AG10803 (cell line): ENCODE results near the gene SLC4A8.

ENCODE experiments used
- DNase-seq: peaks from one replicate; pipeline ENCODE4 v3.0.0; 2010; ENCODE audit warnings: low read depth
- H3K4me3 ChIP-seq: 2 replicates; pipeline ENCODE4 v1.5.1; 2011; ENCODE audit warnings: mild to moderate bottlenecking, low read length, control low read depth
- CTCF ChIP-seq: conservative IDR thresholded peaks from 2 replicates; pipeline ENCODE4 v1.5.1; 2011; ENCODE audit warnings: mild to moderate bottlenecking, low read length, control low read depth, inconsistent platforms

The SLC4A8 gene

DNA sequence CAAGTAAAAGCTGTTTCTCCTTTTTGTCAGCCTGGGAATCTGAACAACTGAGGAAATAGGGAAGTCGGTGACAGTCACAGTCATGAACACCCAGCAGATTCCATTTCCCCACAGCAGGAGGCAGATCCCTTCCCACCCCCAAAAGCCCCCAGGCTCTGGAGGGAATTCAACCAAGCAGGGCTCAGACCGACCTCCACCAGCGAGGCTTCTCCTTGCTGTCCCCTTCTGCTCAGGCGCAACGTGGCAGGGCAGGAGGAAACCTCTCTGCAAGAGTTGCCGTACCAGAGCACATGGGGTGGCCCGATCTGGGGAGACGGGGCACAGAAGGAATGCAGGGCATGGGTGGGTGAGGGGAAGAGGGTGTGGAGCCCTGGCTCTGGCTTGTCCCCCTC is 33.7 kb upstream of the SLC4A8 start:
- peak overlapping the region; percentile 68 for H3K4me3 ChIP-seq
- TF ChIP-seq CTCF: no peak
- no peak for DNase-seq

DNA sequence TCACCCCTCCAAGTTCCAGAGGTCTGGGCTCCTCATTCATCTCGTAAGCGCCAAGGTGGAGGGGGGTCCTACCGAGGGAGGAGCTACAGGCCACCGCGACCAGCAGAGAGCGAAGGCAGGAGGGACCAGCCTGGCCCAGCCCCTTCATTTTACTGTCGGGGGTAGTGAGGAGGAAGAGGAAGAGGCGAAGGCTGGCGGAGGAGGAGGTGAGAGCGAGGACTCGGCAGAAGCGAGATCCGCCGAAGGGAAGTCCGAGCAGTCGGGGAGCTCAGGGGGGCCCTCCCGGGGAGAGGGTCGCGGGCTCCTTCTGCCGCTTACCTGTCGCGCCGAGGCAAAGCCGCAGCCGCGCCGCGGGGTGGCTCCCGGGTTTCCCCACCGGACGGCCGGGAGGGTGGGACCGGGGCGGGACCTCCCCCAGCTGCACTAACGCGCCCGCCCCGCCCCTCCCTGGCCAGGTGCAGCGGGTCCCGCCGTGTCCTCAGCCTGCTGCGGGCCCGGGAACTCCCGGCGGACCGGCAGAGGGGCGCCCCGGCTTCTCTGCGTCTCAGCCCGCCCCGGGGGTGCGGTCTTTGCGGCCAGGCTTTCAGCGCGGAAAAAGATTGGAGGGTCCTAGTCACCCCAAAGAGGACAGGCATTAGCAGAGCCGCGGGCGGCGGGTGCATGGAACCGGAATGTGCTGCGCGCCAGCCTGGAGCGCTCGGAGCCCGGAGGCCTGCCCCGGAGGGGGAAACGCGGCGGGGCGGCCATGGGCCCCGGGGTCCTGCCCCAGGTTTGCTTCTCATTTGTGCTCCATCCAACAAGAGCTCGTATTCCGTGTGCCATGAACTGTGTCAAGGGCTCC is 33.1 kb upstream of the SLC4A8 start, which contains the start of gene GALNT6:
TSS of gene GALNT6 (minus strand) at position 124 of the 841 bp plus-strand sequence. CDS start 11,625 bp downstream, outside the sequence.
- TF ChIP-seq CTCF: no peak
- no peak for DNase-seq

GRCh38 chr12:51392556-51393237 is 31.9 kb upstream of the SLC4A8 start:
- no peak for TF ChIP-seq CTCF
- H3K4me3 ChIP-seq: peak overlapping the region; percentile 34
- peak; percentile 36 for DNase-seq

More for the DNA sequence above, 33.1 kb upstream of the SLC4A8 start, which contains the start of gene GALNT6:
- peak within 1 kb of the TSS; percentile 68 for H3K4me3 ChIP-seq

GRCh38 chr12:51393676-51394545 is 30.7 kb upstream of the SLC4A8 start:
- no peak for TF ChIP-seq CTCF
- DNase-seq: peak; percentile 92
- H3K4me3 ChIP-seq: no peak overlapping the region

- DNase-seq: no peak
- H3K4me3 ChIP-seq: no peak overlapping the region
- TF ChIP-seq CTCF: no peak
These were observed 29.1 kb upstream of the SLC4A8 start for GRCh38 chr12:51395283-51396230.

DNA sequence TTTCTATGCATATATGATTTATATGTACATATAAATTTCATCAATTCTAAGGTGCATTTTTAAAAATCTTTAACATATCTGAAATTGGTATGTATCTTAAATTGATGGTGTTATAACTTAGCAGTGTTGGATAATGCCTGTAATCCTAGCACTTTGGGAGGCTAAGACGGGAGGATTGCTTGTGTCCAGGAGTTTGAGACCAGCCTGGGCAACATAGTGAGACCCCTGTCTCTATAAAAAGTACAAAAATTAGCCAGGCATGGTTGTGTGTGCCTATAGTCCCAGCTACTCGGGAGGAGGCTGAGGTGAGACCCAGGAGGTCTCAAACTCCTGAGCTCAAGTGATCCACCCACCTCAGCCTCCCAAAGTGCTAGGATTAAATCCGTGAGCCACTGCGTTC is 27.0 kb upstream of the SLC4A8 start:
- no peak for TF ChIP-seq CTCF
- H3K4me3 ChIP-seq: no peak overlapping the region
- DNase-seq: no peak
